Thyroid gland (tissue), 4 donors: ENCODE data around the gene STOML3.

ENCODE experiments used
- CTCF ChIP-seq, 6 experiments: fragments of 200-600 bp in 3 of 6; fragments of 450-650 bp in 3 of 6; sonication (generic) in 3 of 6; IDR thresholded peaks; one replicate each; pipeline ENCODE4 v1.5.1; 2016 to 2019; ENCODE audit warnings: antibody characterized with exemption in 6 of 6, mild to moderate bottlenecking in 2 of 6, inconsistent platforms in 1 of 6, moderate library complexity in 1 of 6
- POLR2A ChIP-seq, 2 donors: fragments of 450-650 bp; IDR thresholded peaks; one replicate each; pipeline ENCODE4 v1.6.1; 2017; ENCODE audit warnings: antibody characterized with exemption in 2 of 2, mild to moderate bottlenecking in 2 of 2, moderate library complexity in 1 of 2

DNA sequence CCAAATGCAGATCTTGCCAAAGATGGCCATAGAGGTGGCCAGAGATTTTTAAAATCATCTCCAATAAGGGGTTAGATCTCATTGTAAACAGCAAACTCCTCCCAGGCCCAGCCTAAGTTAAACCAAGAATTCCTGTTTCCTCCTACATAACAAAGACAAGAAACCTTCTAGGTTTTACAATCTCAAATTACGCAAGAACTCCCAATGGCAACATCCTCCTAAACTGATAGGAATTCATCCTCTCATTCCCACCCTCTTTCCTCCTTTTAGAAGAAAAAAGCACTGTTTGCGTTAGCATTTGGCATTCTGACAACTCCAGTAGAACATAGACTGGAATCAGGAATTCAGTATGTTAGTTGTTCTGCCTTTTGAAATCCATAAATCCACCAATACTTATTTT lies 32.7 kb upstream of the STOML3 start:
- TF ChIP-seq CTCF (IDR thresholded peaks at IDR 0.05) (no peak), POLR2A (IDR thresholded peaks at IDR 0.05) (no peak)
